Kidney (tissue), 14 donors: ENCODE data around the gene HPCAL1. TPM values are rescaled to one million over a fixed set of nuclear protein-coding genes. Genes with fewer than 3 reads are reported as not detected.

Source experiments
- DNase-seq, 5 donors: peaks; one replicate each; pipeline ENCODE4 v3.0.0-alpha.2; 2013 to 2020
- FAIRE-seq: peaks from 2 replicates; lab custom pipeline; 2012; peaks lifted over from hg19 to GRCh38; lab: Jason Lieb, UNC
- H3K27ac ChIP-seq, 2 donors: one replicate each; pipeline ENCODE4 v1.7.0; 2013; ENCODE audit warnings: low read depth in 2 of 2, low read length in 2 of 2, inconsistent platforms in 1 of 2
- H3K27me3 ChIP-seq: one replicate; pipeline ENCODE4 v1.7.1; 2013; ENCODE audit warnings: low read length, inconsistent platforms; ENCODE audit not compliant: control insufficient read depth, insufficient read depth
- H3K36me3 ChIP-seq, 3 donors: one replicate each; pipeline versions ENCODE4 v1.7.0 to v1.7.1; 2013; ENCODE audit warnings: low read length in 3 of 3, control low read depth in 1 of 3, inconsistent platforms in 1 of 3; ENCODE audit not compliant: insufficient read depth in 3 of 3, control insufficient read depth in 2 of 3
- H3K4me1 ChIP-seq, 3 donors: one replicate each; pipeline versions ENCODE4 v1.7.0 to v1.7.1; 2013; ENCODE audit warnings: low read length in 3 of 3, inconsistent platforms in 1 of 3, low read depth in 1 of 3; ENCODE audit not compliant: control insufficient read depth in 2 of 3, insufficient read depth in 2 of 3
- H3K4me3 ChIP-seq, 3 donors: one replicate each; pipeline versions ENCODE4 v1.7.0 to v1.8.1; 2013; ENCODE audit warnings: low read length in 3 of 3, control low read depth in 1 of 3, inconsistent platforms in 1 of 3
- H3K9ac ChIP-seq, 3 donors: one replicate each; pipeline versions ENCODE4 v1.7.0 to v1.7.1; 2013; ENCODE audit warnings: low read length in 3 of 3, control low read depth in 1 of 3, inconsistent platforms in 1 of 3
- H3K9me3 ChIP-seq, 3 donors: one replicate each; pipeline versions ENCODE4 v1.7.0 to v1.7.1; 2013; ENCODE audit warnings: low read length in 3 of 3, control low read depth in 1 of 3, inconsistent platforms in 1 of 3; ENCODE audit not compliant: control insufficient read depth in 2 of 3, insufficient read depth in 1 of 3
- intact Hi-C: fragments of 100-400 bp; cut with DNase I; formaldehyde crosslinking; loops from one replicate; pipeline ENCODE4 v1.11.1; 2022
- polyA plus RNA-seq: library from polyadenylated mRNA; stranded (reverse); fragments of 350-450 nt; fragmentation: Illumina TruSeq; extraction: RNeasy Lipid Tissue Mini Kit (QIAGEN cat#74804); gene quantifications from one replicate; pipeline ENCODE4 v1.2.3, GENCODE V29; 2014; ENCODE audit warnings: low read depth, low replicate concordance; ENCODE audit not compliant: insufficient read depth
- total RNA-seq: library from RNA; stranded (reverse); fragmentation: NEBNext Ultra II Directional; extraction: Animal tissue kit (Norgen Biotek cat#: 25700); gene quantifications from one replicate; pipeline ENCODE4 v1.2.1, GENCODE V29; 2021
- TF ChIP-seq, protein P1 (sequence below): IDR thresholded peaks from 3 replicates; pipeline ENCODE4 v1.5.1; 2012; ENCODE audit warnings: mild to moderate bottlenecking, moderate library complexity, borderline replicate concordance; ENCODE audit not compliant: insufficient read depth; ENCODE audit errors: extremely low read depth
- donor health status: control.
- donor health status: control.
- donor health status: control.
- donor health status: control.
- donor health status: control.
- donor health status: DM: yes; HTN: yes; CAD: no.
- donor health status: Normal renal cell carcinoma (clear cell type).

HPCAL1 gene
- total and polyA plus RNA-seq, 2 donors from 2014 or later: 47.3 to 121 TPM

DNA sequence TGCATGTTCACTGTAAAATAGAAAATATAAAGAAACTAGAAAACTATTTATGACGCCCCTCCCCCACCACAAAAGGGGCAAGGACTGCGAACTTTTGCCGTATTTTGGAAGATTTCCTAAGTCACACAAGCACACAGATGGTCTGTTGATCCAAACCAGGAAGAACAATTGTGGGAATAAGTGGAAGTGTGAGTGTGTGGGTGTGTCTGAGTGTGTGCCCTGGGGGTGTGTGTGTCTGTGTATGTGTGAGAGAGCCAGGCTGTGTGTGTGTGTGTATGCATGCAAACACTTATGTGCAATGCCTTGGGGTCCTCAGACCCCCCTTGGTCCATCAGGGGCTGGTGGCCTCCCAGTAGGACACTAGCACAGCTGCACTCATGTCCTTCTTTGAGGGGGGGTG, 43.1 kb downstream of the HPCAL1 start:
- DNase-seq: no peak
- Histone ChIP-seq H3K27ac (peak overlapping the region in 1 of 2 donors; percentile 2), H3K9me3 (no peaks in the 10 kb centered on the region), H3K4me1 (peaks cover 2 to 36% (median 27%) of the 10 kb centered on the region in 3 donors), H3K4me3 (no peak overlapping the region), H3K9ac (peak overlapping the region in 1 of 3 donors; percentile 15), H3K36me3 (no peaks in the 10 kb centered on the region), H3K27me3 (no peaks in the 10 kb centered on the region)
- TF ChIP-seq, protein P1, sequence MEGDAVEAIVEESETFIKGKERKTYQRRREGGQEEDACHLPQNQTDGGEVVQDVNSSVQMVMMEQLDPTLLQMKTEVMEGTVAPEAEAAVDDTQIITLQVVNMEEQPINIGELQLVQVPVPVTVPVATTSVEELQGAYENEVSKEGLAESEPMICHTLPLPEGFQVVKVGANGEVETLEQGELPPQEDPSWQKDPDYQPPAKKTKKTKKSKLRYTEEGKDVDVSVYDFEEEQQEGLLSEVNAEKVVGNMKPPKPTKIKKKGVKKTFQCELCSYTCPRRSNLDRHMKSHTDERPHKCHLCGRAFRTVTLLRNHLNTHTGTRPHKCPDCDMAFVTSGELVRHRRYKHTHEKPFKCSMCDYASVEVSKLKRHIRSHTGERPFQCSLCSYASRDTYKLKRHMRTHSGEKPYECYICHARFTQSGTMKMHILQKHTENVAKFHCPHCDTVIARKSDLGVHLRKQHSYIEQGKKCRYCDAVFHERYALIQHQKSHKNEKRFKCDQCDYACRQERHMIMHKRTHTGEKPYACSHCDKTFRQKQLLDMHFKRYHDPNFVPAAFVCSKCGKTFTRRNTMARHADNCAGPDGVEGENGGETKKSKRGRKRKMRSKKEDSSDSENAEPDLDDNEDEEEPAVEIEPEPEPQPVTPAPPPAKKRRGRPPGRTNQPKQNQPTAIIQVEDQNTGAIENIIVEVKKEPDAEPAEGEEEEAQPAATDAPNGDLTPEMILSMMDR: no peak
- intact Hi-C loops: no loop called here
- no peak for FAIRE-seq

DNA sequence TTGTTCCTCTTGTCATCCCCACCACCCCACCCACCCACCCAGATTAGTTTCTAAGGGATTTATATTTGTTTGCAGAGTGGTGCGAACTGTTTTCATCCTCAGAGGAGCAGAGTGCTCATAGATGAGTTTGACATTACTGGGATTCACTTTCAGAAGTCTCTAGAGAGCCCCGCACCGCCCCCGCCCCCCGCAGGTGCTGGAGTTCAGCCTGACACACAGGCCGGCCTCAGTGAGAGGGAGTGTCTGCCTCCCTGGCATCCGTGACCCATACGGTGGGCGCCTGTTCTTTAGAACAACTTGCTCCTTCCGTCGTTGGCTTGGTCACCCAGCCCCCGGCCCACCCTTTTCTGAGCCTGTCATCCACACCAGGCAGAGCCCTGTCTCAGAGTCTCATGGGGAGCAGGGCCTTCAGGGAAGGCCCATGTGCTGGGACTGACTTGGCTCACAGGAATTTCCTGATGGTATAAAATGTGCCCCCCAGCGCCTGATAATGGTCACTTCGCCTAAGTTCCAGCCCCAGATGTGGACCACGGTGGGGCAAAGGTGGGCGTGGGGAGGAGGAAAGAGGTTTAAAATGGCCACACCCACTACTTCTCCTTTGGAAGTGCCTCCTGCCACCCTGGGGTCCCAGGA, 44.3 kb downstream of the HPCAL1 start:
- peaks cover 2 to 36% (median 27%) of the 10 kb centered on the region in 3 donors for H3K4me1 ChIP-seq
- intact Hi-C loops: no loop called here
- peak overlapping the region in 1 of 3 donors; percentile 48 for H3K9ac ChIP-seq
- H3K4me3 ChIP-seq: no peak overlapping the region
- H3K27me3 ChIP-seq: no peaks in the 10 kb centered on the region
- H3K36me3 ChIP-seq: no peaks in the 10 kb centered on the region
- TF ChIP-seq, protein P1: no peak
- FAIRE-seq: no peak
- no peaks in the 10 kb centered on the region for H3K9me3 ChIP-seq
- peak overlapping the region; percentile 69 to 85 for H3K27ac ChIP-seq
- peak in 1 of 5 donors; percentile 50 for DNase-seq

DNA sequence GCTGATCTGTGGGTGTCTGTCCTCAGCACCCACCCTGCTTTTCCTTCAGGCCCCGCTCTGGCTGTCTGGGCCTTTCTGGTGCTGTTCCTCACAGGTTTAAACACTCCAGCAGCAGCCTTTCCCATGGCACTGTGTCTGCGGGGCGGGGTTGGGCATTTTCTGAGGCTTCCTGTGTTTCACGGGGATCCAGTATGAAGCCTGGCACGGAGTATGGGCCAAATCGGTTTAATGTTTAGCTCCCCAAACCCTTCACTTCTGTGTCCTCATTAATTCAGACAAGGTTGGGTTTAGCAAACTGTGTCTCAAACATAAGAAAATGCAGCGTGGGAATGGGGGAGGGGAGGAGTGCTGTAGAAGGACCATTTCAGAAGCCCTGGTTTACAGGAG, 44.9 kb downstream of the HPCAL1 start:
- Histone ChIP-seq H3K36me3 (no peaks in the 10 kb centered on the region), H3K27me3 (no peaks in the 10 kb centered on the region), H3K9me3 (no peaks in the 10 kb centered on the region), H3K4me1 (peaks cover 2 to 36% (median 27%) of the 10 kb centered on the region in 3 donors), H3K27ac (peak overlapping the region; percentile 69 to 85), H3K9ac (peak overlapping the region in 1 of 3 donors; percentile 48), H3K4me3 (peak overlapping the region in 1 of 3 donors; percentile 37)
- DNase-seq (peak in 3 of 5 donors; percentile 29 to 75 (median 64)), FAIRE-seq (no peak)
- intact Hi-C loops: no loop called here
- TF ChIP-seq, protein P1: no peak
